Keratinocyte (primary cell): ENCODE data around the gene ASPSCR1.

Experiments
- EZH2 ChIP-seq: IDR thresholded peaks from one replicate; pipeline ENCODE4 v1.6.1; 2012; ENCODE audit warnings: inconsistent platforms, mild to moderate bottlenecking, low read length, moderate library complexity
- TF ChIP-seq, protein P1 (sequence below), 3 experiments: IDR thresholded peaks in 1 of 3; conservative IDR thresholded peaks in 1 of 3; optimal IDR thresholded peaks in 1 of 3; 2 replicates in 2 of 3; 3 replicates in 1 of 3; pipeline versions ENCODE3 to v1.5.1; 2011; ENCODE audit warnings: low read length in 3 of 3, mild to moderate bottlenecking in 3 of 3, moderate library complexity in 2 of 3, control low read depth in 1 of 3, inconsistent platforms in 1 of 3; ENCODE audit not compliant: insufficient read depth in 2 of 3; ENCODE audit errors: extremely low read depth in 1 of 3

DNA sequence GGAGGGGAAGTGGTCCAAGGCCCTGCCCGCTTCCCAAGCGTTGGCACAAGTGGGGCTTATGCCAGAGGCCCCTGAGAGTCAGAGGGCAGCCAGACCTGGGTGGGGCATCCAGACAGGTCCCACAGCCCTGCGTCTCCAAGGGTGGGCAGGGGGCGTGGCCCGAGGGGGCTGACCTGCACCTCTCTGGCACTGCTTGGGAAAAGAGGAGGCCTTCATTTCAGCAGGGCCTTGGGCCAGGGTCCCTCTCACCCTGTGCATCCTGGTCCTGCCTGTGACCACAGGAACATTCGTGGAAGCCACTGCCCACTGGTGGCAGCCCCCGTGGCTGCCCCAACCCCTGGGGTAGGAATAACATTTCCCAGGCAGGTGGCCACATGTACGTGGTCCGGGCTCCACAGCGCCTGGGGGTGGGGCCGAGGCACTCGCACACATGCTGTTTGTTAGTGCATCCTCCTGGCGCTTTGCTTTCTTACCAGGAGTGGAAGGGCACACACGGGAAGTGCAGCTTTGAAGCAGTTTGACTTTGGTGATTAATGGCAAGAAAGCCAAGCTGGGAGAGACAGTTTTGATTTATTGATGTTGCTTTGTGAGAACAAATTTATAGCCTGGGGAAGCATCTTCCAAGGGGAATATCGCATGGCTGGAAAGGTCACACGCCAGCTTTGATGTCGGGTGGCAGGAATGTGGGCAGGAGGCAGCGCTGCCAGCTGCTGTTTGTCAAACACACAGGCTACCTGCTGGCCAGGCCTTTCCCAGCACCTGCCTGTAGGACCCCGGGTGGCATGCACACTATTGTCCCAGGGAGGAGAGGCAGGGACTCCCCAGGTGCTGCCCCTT lies 40.9 kb downstream of the ASPSCR1 start:
- TF ChIP-seq, protein P1, sequence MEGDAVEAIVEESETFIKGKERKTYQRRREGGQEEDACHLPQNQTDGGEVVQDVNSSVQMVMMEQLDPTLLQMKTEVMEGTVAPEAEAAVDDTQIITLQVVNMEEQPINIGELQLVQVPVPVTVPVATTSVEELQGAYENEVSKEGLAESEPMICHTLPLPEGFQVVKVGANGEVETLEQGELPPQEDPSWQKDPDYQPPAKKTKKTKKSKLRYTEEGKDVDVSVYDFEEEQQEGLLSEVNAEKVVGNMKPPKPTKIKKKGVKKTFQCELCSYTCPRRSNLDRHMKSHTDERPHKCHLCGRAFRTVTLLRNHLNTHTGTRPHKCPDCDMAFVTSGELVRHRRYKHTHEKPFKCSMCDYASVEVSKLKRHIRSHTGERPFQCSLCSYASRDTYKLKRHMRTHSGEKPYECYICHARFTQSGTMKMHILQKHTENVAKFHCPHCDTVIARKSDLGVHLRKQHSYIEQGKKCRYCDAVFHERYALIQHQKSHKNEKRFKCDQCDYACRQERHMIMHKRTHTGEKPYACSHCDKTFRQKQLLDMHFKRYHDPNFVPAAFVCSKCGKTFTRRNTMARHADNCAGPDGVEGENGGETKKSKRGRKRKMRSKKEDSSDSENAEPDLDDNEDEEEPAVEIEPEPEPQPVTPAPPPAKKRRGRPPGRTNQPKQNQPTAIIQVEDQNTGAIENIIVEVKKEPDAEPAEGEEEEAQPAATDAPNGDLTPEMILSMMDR (optimal IDR thresholded peaks at IDR 0.05 in 1 of 3, IDR thresholded peaks at IDR 0.05 in 1 of 3, conservative IDR thresholded peaks at IDR 0.05 in 1 of 3; ENCODE audit: extremely low read depth in 1 of 3, insufficient read depth in 2 of 3, low read length in 3 of 3): no peak
- TF ChIP-seq EZH2: no peak
